HepG2 (cell line): ENCODE data around the gene JAKMIP3. TPM values are rescaled to one million over a fixed set of nuclear protein-coding genes. Genes with fewer than 3 reads are reported as not detected.

ENCODE experiments used
- ATAC-seq: fragments of 200-7000 bp; cut with Tn5 transposase; 3 replicates; pipeline ENCODE4 v1.9.1; 2020; ENCODE audit warnings: mild to moderate bottlenecking, moderate library complexity
- BruUV-seq: library from RNA; stranded (reverse); fragments of 400-500 nt; replicated peaks from 2 replicates; lab custom pipeline; 2021; lab: Mats Ljungman, UMichigan
- CTCF ChIA-PET: fragments of 300-600 bp; formaldehyde crosslinking; extraction: SDS; loops from one replicate; lab custom pipeline; 2021; ENCODE audit warnings: low total read pairs, inconsistent platforms, low intra/inter-chr PET ratio; lab: Yijun Ruan, JAX
- POLR2A ChIA-PET: fragments of 350-600 bp; sonication (Branson Sonifier 250); formaldehyde crosslinking; loops from one replicate; lab custom pipeline; 2020; ENCODE audit warnings: antibody characterized with exemption, inconsistent platforms; lab: Yijun Ruan, JAX
- DNase-seq: peaks from one replicate; pipeline ENCODE4 v3.0.0-alpha.2; 2015; ENCODE audit warnings: low spot score
- FAIRE-seq: peaks from 3 replicates; lab custom pipeline; 2011; peaks lifted over from hg19 to GRCh38; lab: Jason Lieb, UNC
- H2AFZ ChIP-seq: one replicate; pipeline ENCODE4 v1.6.1; 2011; ENCODE audit warnings: low read length, inconsistent platforms
- H3K27ac ChIP-seq: fragments of 300-600 bp; 3 replicates; pipeline ENCODE4 v1.8.0; 2011; ENCODE audit warnings: mixed run types, mild to moderate bottlenecking, mixed read lengths, low read length, inconsistent platforms; ENCODE audit not compliant: insufficient read depth; ENCODE audit errors: extremely low read length
- H3K27me3 ChIP-seq, 2 experiments: fragments of 200-600 bp in 1 of 2; 2 replicates in 1 of 2; 3 replicates in 1 of 2; pipeline versions ENCODE4 v1.6.0 to v1.8.0; 2011; ENCODE audit warnings: low read length in 2 of 2, mild to moderate bottlenecking in 2 of 2, moderate library complexity in 2 of 2, inconsistent platforms in 1 of 2; ENCODE audit not compliant: insufficient read depth in 2 of 2, control insufficient read depth in 1 of 2
- H3K36me3 ChIP-seq, 2 experiments: fragments of 200-600 bp in 1 of 2; replicated peaks in 1 of 2; 2 replicates in 1 of 2; 3 replicates in 1 of 2; pipeline versions ENCODE4 v1.5.1 to v1.8.0; 2011; ENCODE audit warnings: low read length in 2 of 2, inconsistent platforms in 1 of 2; ENCODE audit not compliant: insufficient read depth in 2 of 2, control insufficient read depth in 1 of 2
- H3K4me1 ChIP-seq: 2 replicates; pipeline ENCODE4 v1.5.1; 2012; ENCODE audit warnings: low read length, inconsistent platforms; ENCODE audit not compliant: insufficient read depth
- H3K4me2 ChIP-seq: 2 replicates; pipeline ENCODE4 v1.6.0; 2011; ENCODE audit warnings: low read depth, low read length, inconsistent platforms
- H3K4me3 ChIP-seq, 3 experiments: fragments of 200-600 bp in 1 of 3; sonication (generic), shearing (Covaris generic) in 1 of 3; replicated peaks in 1 of 3; 2 replicates each; pipeline ENCODE4 v1.5.1; 2011 to 2016; ENCODE audit warnings: low read length in 3 of 3, inconsistent platforms in 2 of 3, low read depth in 2 of 3, mild to moderate bottlenecking in 2 of 3, control low read depth in 1 of 3, mixed read lengths in 1 of 3; ENCODE audit not compliant: insufficient read depth in 1 of 3
- H3K79me2 ChIP-seq: one replicate; pipeline ENCODE4 v1.6.1; 2011; ENCODE audit warnings: low read length, inconsistent platforms; ENCODE audit not compliant: insufficient read depth
- H3K9ac ChIP-seq: 2 replicates; pipeline ENCODE4 v1.6.0; 2011; ENCODE audit warnings: mild to moderate bottlenecking, low read depth, low read length, inconsistent platforms; ENCODE audit not compliant: insufficient read depth
- H3K9me3 ChIP-seq: 2 replicates; pipeline ENCODE4 v1.5.1; 2012; ENCODE audit warnings: mild to moderate bottlenecking, low read length
- H4K20me1 ChIP-seq: 2 replicates; pipeline ENCODE4 v1.6.0; 2011; ENCODE audit warnings: inconsistent platforms, mild to moderate bottlenecking, low read length, moderate library complexity; ENCODE audit not compliant: insufficient read depth
- ASH2L ChIP-seq: fragments of 300-600, 200-600 bp; sonication (generic); IDR thresholded peaks from 2 replicates; pipeline ENCODE4 v1.7.0; 2017; ENCODE audit warnings: low read depth, mild to moderate bottlenecking, moderate library complexity, mixed read lengths, low read length; ENCODE audit not compliant: insufficient read length
- CREM ChIP-seq, 2 experiments: sonication (generic) in 1 of 2; formaldehyde crosslinking in 1 of 2; IDR thresholded peaks; 2 replicates each; pipeline versions ENCODE4 v1.4.0 to v1.6.1; 2016 to 2020; ENCODE audit warnings: antibody characterized with exemption in 1 of 2, mild to moderate bottlenecking in 1 of 2, missing genetic modification reagents in 1 of 2
- E2F1 ChIP-seq: sonication (generic); formaldehyde crosslinking; IDR thresholded peaks from 2 replicates; pipeline ENCODE4 v1.5.0; 2020; ENCODE audit warnings: missing genetic modification reagents
- EHMT2 ChIP-seq: fragments of 200-600 bp; sonication (generic); IDR thresholded peaks from 2 replicates; pipeline ENCODE4 v1.7.0; 2017; ENCODE audit warnings: antibody characterized with exemption, low read depth, low read length, borderline replicate concordance
- MYC ChIP-seq: sonication (generic); formaldehyde crosslinking; IDR thresholded peaks from 2 replicates; pipeline ENCODE4 v1.9.0; 2021; ENCODE audit warnings: missing genetic modification reagents, borderline replicate concordance
- PREB ChIP-seq: sonication (generic); formaldehyde crosslinking; IDR thresholded peaks from 2 replicates; pipeline ENCODE4 v1.4.0; 2020; ENCODE audit warnings: missing genetic modification reagents
- SMC3 ChIP-seq: IDR thresholded peaks from 2 replicates; pipeline ENCODE4 v1.6.1; 2011; ENCODE audit warnings: low read length, improper control_type of control experiment
- TEAD3 ChIP-seq: optimal IDR thresholded peaks from 2 replicates; pipeline ENCODE3; 2016; ENCODE audit warnings: borderline replicate concordance
- ZFP36L2 ChIP-seq: sonication (generic); formaldehyde crosslinking; IDR thresholded peaks from 2 replicates; pipeline ENCODE4 v1.4.0; 2020; ENCODE audit warnings: missing genetic modification reagents
- ZNF563 ChIP-seq: sonication (generic); formaldehyde crosslinking; IDR thresholded peaks from 2 replicates; pipeline ENCODE4 v1.8.0; 2022; ENCODE audit warnings: mild to moderate bottlenecking, moderate library complexity, missing genetic modification reagents
- ZNF761 ChIP-seq: sonication (generic); formaldehyde crosslinking; conservative IDR thresholded peaks from 2 replicates; pipeline ENCODE4 v1.4.0; 2020; ENCODE audit warnings: mild to moderate bottlenecking, missing genetic modification reagents
- WGBS: methylation state at CpG from one replicate; pipeline ENCODE4 v1.1.6; 2017; ENCODE audit warnings: low lambda C conversion rate; 5-methylcytosine and 5-hydroxymethylcytosine counted together
- in situ Hi-C: cut with HindIII; loops from 2 replicates; pipeline ENCODE4 v1.10.0; 2017; ENCODE audit warnings: low pct_unique_long_range_greater_than_20kb; ENCODE audit not compliant: extremely low pct_ligation_motif_present
- intact Hi-C: fragments of 100-400 bp; cut with micrococcal nuclease; formaldehyde crosslinking; loops from one replicate; pipeline ENCODE4 v1.10.0; 2022; ENCODE audit not compliant: unreplicated experiment
- polyA plus RNA-seq, 8 experiments: library from polyadenylated mRNA; depleted of rRNA in 3 of 8; stranded (reverse) in 7 of 8; unstranded in 1 of 8; fragments of >200 nt; fragmentation: Illumina TruSeq in 4 of 8; extraction: Trizol in 4 of 8; gene quantifications; 2 replicates each; pipeline versions ENCODE4 v1.2.1 to v1.2.3, GENCODE V29; 2011 to 2016; ENCODE audit warnings: low read depth in 4 of 8, missing spikeins in 1 of 8, mixed read lengths in 1 of 8; ENCODE audit not compliant: insufficient read depth in 1 of 8
- total RNA-seq, 5 experiments: library from RNA; depleted of rRNA; stranded (reverse); fragments of >200 nt; fragmentation: Illumina TruSeq; extraction: Trizol; gene quantifications; 2 replicates each; pipeline ENCODE4 v1.2.3, GENCODE V29; 2016; ENCODE audit warnings: low read depth in 1 of 5

The JAKMIP3 gene
- total and polyA plus RNA-seq, 2 of the 13 experiments (the other 11 are each of a cell fraction or from before 2014, with no cell fraction given), result 0.03 to 0.11 TPM

- FAIRE-seq, result no peak
- ChIA-PET CTCF (no interaction called here), POLR2A (interaction anchor here (0.8 kb wide), 1 partner anchor 85 kb away, joined by 3 read pairs; the partner anchor contains the start of gene BNIP3)
- peak overlapping the region; percentile 88 for H3K4me2 ChIP-seq
- BruUV-seq, result no TSS peak
- peaks cover 5 to 42% of the 10 kb centered on the region in 2 experiments; a peak in 4 of 5 replicates for H3K27me3 ChIP-seq
- no peaks in the 10 kb centered on the region for H3K79me2 ChIP-seq
- no peak overlapping the region for H3K27ac ChIP-seq
- TF ChIP-seq SMC3, result no peak
- peak; percentile 1 for TF ChIP-seq TEAD3 (CRISPR knock-in tag)
- DNase-seq, result no peak
- no peaks in the 10 kb centered on the region for H3K9me3 ChIP-seq
- in situ Hi-C loops (no loop called here), intact Hi-C loops (no loop called here)
- H3K36me3 ChIP-seq, result no peaks in the 10 kb centered on the region
- peak overlapping the region; percentile 33 for H3K9ac ChIP-seq
- peaks cover 22% of the 10 kb centered on the region for H3K4me1 ChIP-seq
- peak; percentile 25 for ATAC-seq
- no peaks in the 10 kb centered on the region for H4K20me1 ChIP-seq
- H3K4me3 ChIP-seq, result peak overlapping the region; percentile 55 to 71 (median 58)
- 0% methylated on average over 9 of the region's 15 CpGs for WGBS
- H2AFZ ChIP-seq, result no peak overlapping the region
These were observed 440 bp downstream of the JAKMIP3 start for GRCh38 chr10:132066186-132066585.

GRCh38 chr10:132066812-132067211 lies 1.1 kb downstream of the JAKMIP3 start:
- BruUV-seq, result no TSS peak
- ChIA-PET POLR2A (no interaction called here), CTCF (no interaction called here)
- H3K27me3 ChIP-seq, result peaks cover 5 to 40% of the 10 kb centered on the region in 2 experiments; a peak in 4 of 5 replicates
- in situ Hi-C loops (no loop called here), intact Hi-C loops (no loop called here)
- DNase-seq, result no peak
- peak overlapping the region in 1 of 3 experiments; percentile 71; a peak in 1 of 6 replicates for H3K4me3 ChIP-seq
- peak overlapping the region; percentile 88; the same call in 1 of the 2 replicates for H3K4me2 ChIP-seq
- H3K79me2 ChIP-seq, result no peaks in the 10 kb centered on the region
- H3K9ac ChIP-seq, result no peak overlapping the region
- WGBS, result 66% methylated on average over 12 of the region's 13 CpGs
- no peak overlapping the region for H2AFZ ChIP-seq
- H4K20me1 ChIP-seq, result no peaks in the 10 kb centered on the region
- no peaks in the 10 kb centered on the region for H3K36me3 ChIP-seq
- peaks cover 22% of the 10 kb centered on the region for H3K4me1 ChIP-seq
- no peak for ATAC-seq
- no peak for FAIRE-seq
- no peaks in the 10 kb centered on the region for H3K9me3 ChIP-seq
- no peak overlapping the region for H3K27ac ChIP-seq
- TF ChIP-seq E2F1 (CRISPR knock-in tag) (no peak), PREB (CRISPR knock-in tag) (no peak), ZNF761 (no peak), EHMT2 (no peak), MYC (CRISPR knock-in tag) (no peak), ZNF563 (CRISPR knock-in tag) (no peak), CREM (IDR thresholded peaks at IDR 0.05) (no peak), CREM (CRISPR knock-in tag; IDR thresholded peaks at IDR 0.05) (no peak), ASH2L (no peak), ZFP36L2 (CRISPR knock-in tag) (no peak)
